Right lobe of liver (tissue), 4 donors: ENCODE data around the gene PIM3.

Source experiments
- CTCF ChIP-seq, 4 donors: fragments of 200-600 bp in 3 of 4; fragments of 450-650 bp in 1 of 4; IDR thresholded peaks; one replicate each; pipeline versions ENCODE4 v1.5.1 to v1.8.0; 2016 to 2022; ENCODE audit warnings: antibody characterized with exemption in 4 of 4, mild to moderate bottlenecking in 2 of 4
- POLR2A ChIP-seq: fragments of 450-650 bp; IDR thresholded peaks from one replicate; pipeline ENCODE4 v1.6.1; 2017; ENCODE audit warnings: antibody characterized with exemption, mild to moderate bottlenecking
- donor health status: DM: no; HTN: no; CAD: no.
- donor health status: DM: no; HTN: no; CAD: no.
- donor health status: DM: no; HTN: yes; CAD: no.

GRCh38 chr22:49936973-49937757 lies 23.4 kb upstream of the PIM3 start:
- peak; percentile 41 for TF ChIP-seq POLR2A
- no peak for TF ChIP-seq CTCF (IDR thresholded peaks at IDR 0.05)
